K562 (cell line): Measurements from ENCODE around the gene CHD2. TPM values are rescaled to one million over a fixed set of nuclear protein-coding genes. Genes with fewer than 3 reads are reported as not detected.

Experiments used
- ATAC-seq: fragments of 200-7000 bp; cut with Tn5 transposase; 3 replicates; pipeline ENCODE4 v1.9.1; 2020; ENCODE audit warnings: moderate library complexity
- BruUV-seq: library from RNA; stranded (reverse); fragments of 400-500 nt; replicated peaks from 2 replicates; lab custom pipeline; 2021; lab: Mats Ljungman, UMichigan
- CTCF ChIA-PET: fragments of 300-600 bp; formaldehyde crosslinking; extraction: SDS; loops from one replicate; lab custom pipeline; 2021; ENCODE audit warnings: low intra/inter-chr PET ratio; lab: Yijun Ruan, JAX
- POLR2A ChIA-PET: fragments of 300-600, 350-650 bp; sonication (Branson Sonifier 250); formaldehyde crosslinking; extraction: SDS; loops from one replicate; lab custom pipeline; 2021; ENCODE audit warnings: antibody characterized with exemption, inconsistent platforms; lab: Yijun Ruan, JAX
- DNase-seq, 4 experiments: peaks; one replicate each; pipeline versions ENCODE4 v3.0.0 to v3.0.0-alpha.2; 2011 to 2018; ENCODE audit warnings: low spot score in 3 of 4, mixed read lengths in 3 of 4; ENCODE audit errors: extremely low read depth in 1 of 4
- FAIRE-seq: peaks from 2 replicates; lab custom pipeline; 2011; peaks lifted over from hg19 to GRCh38; lab: Jason Lieb, UNC
- H2AFZ ChIP-seq: 2 replicates; pipeline ENCODE4 v1.6.0; 2011; ENCODE audit warnings: low read depth, low read length, control low read depth, inconsistent platforms
- H3K27ac ChIP-seq: fragments of 200-600 bp; 3 replicates; pipeline ENCODE4 v1.8.0; 2011; ENCODE audit warnings: low read depth, mild to moderate bottlenecking, control low read depth, inconsistent platforms, low read length, moderate library complexity, mixed read lengths; ENCODE audit errors: extremely low read depth
- H3K27me3 ChIP-seq, 2 experiments: fragments of 300-600 bp in 1 of 2; 2 replicates in 1 of 2; 3 replicates in 1 of 2; pipeline versions ENCODE4 v1.6.0 to v1.8.0; 2011; ENCODE audit warnings: inconsistent platforms in 2 of 2, low read length in 2 of 2, mild to moderate bottlenecking in 1 of 2, mixed read lengths in 1 of 2, moderate library complexity in 1 of 2; ENCODE audit not compliant: control insufficient read depth in 2 of 2, insufficient read depth in 2 of 2
- H3K36me3 ChIP-seq: fragments of 300-600 bp; 3 replicates; pipeline ENCODE4 v1.8.0; 2011; ENCODE audit warnings: mild to moderate bottlenecking, low read length, inconsistent platforms; ENCODE audit not compliant: control insufficient read depth, insufficient read depth
- H3K4me1 ChIP-seq, 2 experiments: fragments of 200-600 bp in 1 of 2; replicated peaks in 1 of 2; 2 replicates in 1 of 2; 3 replicates in 1 of 2; pipeline versions ENCODE4 v1.5.1 to v1.8.0; 2011; ENCODE audit warnings: inconsistent platforms in 2 of 2, low read length in 2 of 2, mild to moderate bottlenecking in 1 of 2, mixed read lengths in 1 of 2, moderate library complexity in 1 of 2; ENCODE audit not compliant: control insufficient read depth in 2 of 2, insufficient read depth in 2 of 2
- H3K4me2 ChIP-seq: 2 replicates; pipeline ENCODE4 v1.6.1; 2011; ENCODE audit warnings: low read length, control low read depth, inconsistent platforms, mixed read lengths; ENCODE audit not compliant: insufficient read depth
- H3K4me3 ChIP-seq: fragments of 200-600 bp; sonication (generic), shearing (Covaris generic); 2 replicates; pipeline ENCODE4 v1.5.1; 2016; ENCODE audit warnings: control low read depth, inconsistent platforms
- H3K79me2 ChIP-seq: fragments of 200-600 bp; 3 replicates; pipeline ENCODE4 v1.8.0; 2011; ENCODE audit warnings: low read length, inconsistent platforms; ENCODE audit not compliant: control insufficient read depth, insufficient read depth
- H3K9ac ChIP-seq, 2 experiments: 2 replicates each; pipeline versions ENCODE4 v1.6.0 to v1.6.1; 2011; ENCODE audit warnings: low read depth in 2 of 2, low read length in 2 of 2, control low read depth in 1 of 2, inconsistent platforms in 1 of 2, mild to moderate bottlenecking in 1 of 2, mixed read lengths in 1 of 2; ENCODE audit not compliant: insufficient read depth in 1 of 2
- H3K9me1 ChIP-seq: one replicate; pipeline ENCODE4 v1.6.0; 2011; ENCODE audit warnings: inconsistent platforms, mild to moderate bottlenecking, low read length, moderate library complexity; ENCODE audit not compliant: control insufficient read depth, insufficient read depth
- H3K9me3 ChIP-seq: replicated peaks from 2 replicates; pipeline ENCODE4 v1.5.1; 2011; ENCODE audit warnings: low read depth, low read length, inconsistent platforms; ENCODE audit not compliant: control insufficient read depth, insufficient read depth
- H4K20me1 ChIP-seq: replicated peaks from 2 replicates; pipeline ENCODE4 v1.6.1; 2011; ENCODE audit warnings: low read length, inconsistent platforms, mixed read lengths; ENCODE audit not compliant: control insufficient read depth, insufficient read depth
- EHMT2 ChIP-seq: fragments of 450-650 bp; IDR thresholded peaks from 2 replicates; pipeline ENCODE4 v1.6.1; 2018; ENCODE audit warnings: antibody characterized with exemption
- FOXP4 ChIP-seq: sonication (generic); formaldehyde crosslinking; IDR thresholded peaks from 2 replicates; pipeline ENCODE4 v1.8.0; 2022; ENCODE audit warnings: mild to moderate bottlenecking, missing genetic modification reagents, borderline replicate concordance
- HMG20A ChIP-seq: fragments of 450-650 bp; formaldehyde crosslinking; conservative IDR thresholded peaks from 2 replicates; pipeline ENCODE4 v1.4.0; 2020; ENCODE audit warnings: mild to moderate bottlenecking, mixed read lengths
- JUN ChIP-seq, 2 experiments: sonication (generic) in 1 of 2; formaldehyde crosslinking in 1 of 2; IDR thresholded peaks; 2 replicates each; pipeline versions ENCODE4 v1.6.1 to v1.8.0; 2012 to 2022; ENCODE audit warnings: borderline replicate concordance in 2 of 2, mild to moderate bottlenecking in 2 of 2, improper control_type of control experiment in 1 of 2, low read depth in 1 of 2, low read length in 1 of 2, missing genetic modification reagents in 1 of 2
- MAZ ChIP-seq, 2 experiments: fragments of 450-650 bp in 1 of 2; sonication (generic) in 1 of 2; formaldehyde crosslinking; IDR thresholded peaks in 1 of 2; conservative IDR thresholded peaks in 1 of 2; 2 replicates each; pipeline versions ENCODE4 v1.4.0 to v1.5.0; 2020; ENCODE audit warnings: mild to moderate bottlenecking in 1 of 2, missing genetic modification reagents in 1 of 2
- POLR2A ChIP-seq: fragments of 450-650 bp; conservative IDR thresholded peaks from 2 replicates; pipeline ENCODE4 v1.6.1; 2016
- POLR2AphosphoS5 ChIP-seq: IDR thresholded peaks from 2 replicates; pipeline ENCODE4 v1.6.1; 2011; ENCODE audit warnings: mild to moderate bottlenecking, low read depth, low read length, moderate library complexity; ENCODE audit not compliant: control insufficient read depth, insufficient read depth
- POLR2B ChIP-seq: fragments of 450-650 bp; IDR thresholded peaks from 2 replicates; pipeline ENCODE4 v1.6.1; 2018; ENCODE audit warnings: low read depth; ENCODE audit not compliant: partially characterized antibody
- RBM22 ChIP-seq: fragments of 200-400 bp; formaldehyde crosslinking; IDR thresholded peaks from 2 replicates; pipeline ENCODE4 v1.6.1; 2018; ENCODE audit warnings: low read length, low read depth; ENCODE audit not compliant: poor library complexity, severe bottlenecking
- SAP30 ChIP-seq: fragments of 200-600 bp; sonication (generic); IDR thresholded peaks from 2 replicates; pipeline ENCODE4 v1.6.1; 2012; ENCODE audit warnings: borderline replicate concordance, low read depth, mild to moderate bottlenecking, moderate library complexity, low read length, control low read depth, inconsistent platforms; ENCODE audit not compliant: insufficient read depth, poor library complexity, severe bottlenecking
- THRA ChIP-seq: fragments of 450-650 bp; IDR thresholded peaks from 2 replicates; pipeline ENCODE4 v1.6.1; 2017; ENCODE audit warnings: mild to moderate bottlenecking, moderate library complexity
- ZNF121 ChIP-seq: sonication (generic); formaldehyde crosslinking; conservative IDR thresholded peaks from 2 replicates; pipeline ENCODE4 v1.8.0; 2022; ENCODE audit warnings: missing genetic modification reagents
- WGBS: fragments of 100-300 bp; shearing (Covaris generic); methylation state at CpG from one replicate; pipeline ENCODE4 v1.1.6; 2016; ENCODE audit warnings: low coverage, mixed read lengths; ENCODE audit not compliant: insufficient coverage; ENCODE audit errors: missing lambda C conversion rate; 5-methylcytosine and 5-hydroxymethylcytosine counted together
- in situ Hi-C: fragments of 300-500 bp; cut with MboI; formaldehyde crosslinking; loops from 4 replicates; pipeline ENCODE4 v1.15.0; 2018; ENCODE audit warnings: inconsistent platforms, mixed read lengths
- intact Hi-C: fragments of 100-400 bp; cut with micrococcal nuclease; formaldehyde crosslinking; loops from 2 replicates; pipeline ENCODE4 v1.14.2; 2022
- polyA plus RNA-seq, 8 experiments: library from polyadenylated mRNA; depleted of rRNA in 4 of 8; stranded (reverse) in 5 of 8; unstranded in 3 of 8; fragments of >200 nt; fragmentation: Nextera tagmentation in 2 of 8; fragmentation: Illumina TruSeq in 1 of 8; extraction: Ambion mirVana in 2 of 8; extraction: Trizol in 1 of 8; gene quantifications; 2 replicates each; pipeline versions ENCODE4 v1.2.1 to v1.2.3, GENCODE V29; 2011 to 2014; ENCODE audit warnings: inconsistent platforms in 1 of 8, missing spikeins in 1 of 8
- total RNA-seq, 7 experiments: library from RNA; depleted of rRNA in 6 of 7; stranded (reverse); fragments of >200 nt in 6 of 7; fragmentation: Illumina TruSeq in 2 of 7; extraction: Trizol in 2 of 7; gene quantifications; 2 replicates each; pipeline versions ENCODE4 v1.2.1 to v1.2.3, GENCODE V29; 2011 to 2021; ENCODE audit warnings: low replicate concordance in 1 of 7

Gene CHD2
- total and polyA plus RNA-seq, 9 of the 15 experiments (the other 6 are each of a cell fraction or from before 2014, with no cell fraction given) = 38.9 to 70.8 (median 56.2) TPM

GRCh38 chr15:92944946-92945521, 44.9 kb downstream of the CHD2 start:
- Histone ChIP-seq H3K4me1 (no peaks in the 10 kb centered on the region), H3K4me2 (no peak overlapping the region), H3K9me3 (peaks cover 16% of the 10 kb centered on the region), H3K9me1 (no peaks in the 10 kb centered on the region), H3K27me3 (no peaks in the 10 kb centered on the region), H3K4me3 (no peak overlapping the region), H3K27ac (no peak overlapping the region), H3K36me3 (peaks cover 96% of the 10 kb centered on the region), H2AFZ (no peak overlapping the region), H3K9ac (no peak overlapping the region), H3K79me2 (no peaks in the 10 kb centered on the region), H4K20me1 (no peaks in the 10 kb centered on the region)
- DNase-seq (no peak), FAIRE-seq (no peak), ATAC-seq (no peak; the same call in 2 of the 3 replicates)
- TF ChIP-seq RBM22 (peak; percentile 29), EHMT2 (no peak), HMG20A (CRISPR knock-in tag) (no peak), FOXP4 (CRISPR knock-in tag) (no peak), POLR2B (no peak), THRA (no peak), POLR2A (0 out of 2 replicates have a peak, but pooled peaks have one; percentile 28), MAZ (CRISPR knock-in tag; conservative IDR thresholded peaks at IDR 0.05 in 1 of 2, IDR thresholded peaks at IDR 0.05 in 1 of 2) (no peak), POLR2AphosphoS5 (peak; percentile 30; the same call in 1 of the 2 replicates), ZNF121 (CRISPR knock-in tag) (peak; percentile 48), JUN (IDR thresholded peaks at IDR 0.05; ENCODE audit: borderline replicate concordance, low read depth, low read length) (no peak), JUN (CRISPR knock-in tag; IDR thresholded peaks at IDR 0.05; ENCODE audit: borderline replicate concordance) (no peak), SAP30 (no peak)
- POLR2A ChIA-PET = interaction anchor here (0.5 to 1.1 kb wide), 2 partner anchors 14 to 1468 kb away, joined by 3 to 5 read pairs; no protein-coding TSS in a partner anchor
- WGBS = 93% methylated on average over 7 of the region's 8 CpGs
- intact Hi-C loops = no loop called here
- in situ Hi-C loops = no loop called here
- CTCF ChIA-PET = no interaction called here
- no TSS peak for BruUV-seq
